Measurements from ENCODE around the gene LAMTOR3.

Gene LAMTOR3

GRCh38 chr4:99894161-99894997 lies at the start of gene LAMTOR3:
LAMTOR3 (minus strand) TSS chr4:99894427; CDS start chr4:99893963, 464 bp downstream.
- DNase-seq: peak; percentile 31 to 66

GRCh38 chr4:99938243-99938753 lies 44.1 kb upstream of the LAMTOR3 start:
- no peak for DNase-seq

- no peak for DNase-seq
These were observed 40.7 kb upstream of the LAMTOR3 start for GRCh38 chr4:99934891-99935290.

- no peak for DNase-seq
These were observed 33.3 kb upstream of the LAMTOR3 start for GRCh38 chr4:99927566-99927965.

- DNase-seq: no peak
These were observed 26.9 kb upstream of the LAMTOR3 start for GRCh38 chr4:99921174-99921573.

GRCh38 chr4:99918656-99919055 lies 24.4 kb upstream of the LAMTOR3 start:
- no peak for DNase-seq

- no peak for DNase-seq
These were observed 23.3 kb upstream of the LAMTOR3 start for GRCh38 chr4:99917575-99917974.

- DNase-seq: no peak
These were observed 21.2 kb upstream of the LAMTOR3 start for GRCh38 chr4:99915449-99915848.

- no peak for DNase-seq
These were observed 771 bp upstream of the LAMTOR3 start for GRCh38 chr4:99894998-99895397.

GRCh38 chr4:99893839-99894160 lies 427 bp downstream of the LAMTOR3 start:
- no peak for DNase-seq

- DNase-seq: no peak
These were observed 1.2 kb downstream of the LAMTOR3 start for GRCh38 chr4:99893029-99893428.

GRCh38 chr4:99891351-99891750 lies 2.9 kb downstream of the LAMTOR3 start:
- no peak for DNase-seq

- DNase-seq: no peak
These were observed 6.4 kb downstream of the LAMTOR3 start for GRCh38 chr4:99887837-99888236.

GRCh38 chr4:99886146-99886545 lies 8.1 kb downstream of the LAMTOR3 start:
- DNase-seq: no peak

GRCh38 chr4:99885687-99886086 lies 8.5 kb downstream of the LAMTOR3 start:
- DNase-seq: no peak

- DNase-seq: peak in 1 of 2 experiments; percentile 23
These were observed 9.1 kb downstream of the LAMTOR3 start for GRCh38 chr4:99885063-99885664.

- no peak for DNase-seq
These were observed 14.8 kb downstream of the LAMTOR3 start for GRCh38 chr4:99879458-99879857.

GRCh38 chr4:99878604-99879003 lies 15.6 kb downstream of the LAMTOR3 start:
- DNase-seq: no peak

- DNase-seq: no peak
These were observed 17.3 kb downstream of the LAMTOR3 start for GRCh38 chr4:99876946-99877345.

- no peak for DNase-seq
These were observed 19.2 kb downstream of the LAMTOR3 start for GRCh38 chr4:99875071-99875470.

GRCh38 chr4:99872570-99872969 lies 21.7 kb downstream of the LAMTOR3 start:
- DNase-seq: no peak

- DNase-seq: no peak
These were observed 26.1 kb downstream of the LAMTOR3 start for GRCh38 chr4:99868126-99868596.

- DNase-seq: no peak
These were observed 30.4 kb downstream of the LAMTOR3 start for GRCh38 chr4:99863804-99864203.

Measured in SW 1271 (cell line).